Hepatocyte (in vitro differentiated cells): ENCODE measurements around the gene LRRFIP1. TPM values are rescaled to one million over a fixed set of nuclear protein-coding genes. Genes with fewer than 3 reads are reported as not detected.

Experiments
- DNase-seq: peaks from one replicate; pipeline ENCODE4 v3.0.0-alpha.2; 2016; ENCODE audit warnings: low spot score
- H2AFZ ChIP-seq: fragments of 200-600 bp; sonication (generic); 2 replicates; pipeline ENCODE4 v1.6.0; 2016; ENCODE audit warnings: antibody characterized with exemption, mild to moderate bottlenecking
- H3K27ac ChIP-seq: fragments of 200-600 bp; sonication (generic); 2 replicates; pipeline ENCODE4 v1.5.1; 2016; ENCODE audit warnings: mild to moderate bottlenecking
- H3K27me3 ChIP-seq: fragments of 200-600 bp; sonication (generic); 2 replicates; pipeline ENCODE4 v1.6.1; 2016
- H3K36me3 ChIP-seq: fragments of 200-600 bp; sonication (generic); replicated peaks from 2 replicates; pipeline ENCODE4 v1.5.1; 2016; ENCODE audit warnings: low read depth; ENCODE audit not compliant: insufficient read depth
- H3K4me1 ChIP-seq: fragments of 200-600 bp; sonication (generic); 2 replicates; pipeline ENCODE4 v1.5.1; 2016; ENCODE audit warnings: mild to moderate bottlenecking, moderate library complexity; ENCODE audit not compliant: insufficient read depth
- H3K4me2 ChIP-seq: fragments of 200-600 bp; sonication (generic); 2 replicates; pipeline ENCODE4 v1.6.0; 2016
- H3K4me3 ChIP-seq: fragments of 200-600 bp; sonication (generic); 2 replicates; pipeline ENCODE4 v1.5.1; 2016; ENCODE audit warnings: mild to moderate bottlenecking
- H3K79me2 ChIP-seq: fragments of 200-600 bp; sonication (generic); 2 replicates; pipeline ENCODE4 v1.6.0; 2017; ENCODE audit warnings: mild to moderate bottlenecking
- H3K9me2 ChIP-seq: fragments of 200-600 bp; sonication (generic); replicated peaks from 2 replicates; pipeline ENCODE4 v1.6.0; 2017; ENCODE audit warnings: mild to moderate bottlenecking; ENCODE audit not compliant: insufficient read depth
- H3K9me3 ChIP-seq: fragments of 200-600 bp; sonication (generic); 2 replicates; pipeline ENCODE4 v1.5.1; 2016; ENCODE audit warnings: low read depth, mild to moderate bottlenecking
- H4K20me1 ChIP-seq: fragments of 200-600 bp; sonication (generic); 2 replicates; pipeline ENCODE4 v1.6.0; 2016; ENCODE audit warnings: mild to moderate bottlenecking; ENCODE audit not compliant: insufficient read depth, poor library complexity, severe bottlenecking
- CTCF ChIP-seq: fragments of 200-600 bp; sonication (generic); IDR thresholded peaks from 2 replicates; pipeline ENCODE4 v1.5.1; 2016; ENCODE audit warnings: antibody characterized with exemption, mild to moderate bottlenecking; ENCODE audit not compliant: poor library complexity
- EZH2 ChIP-seq: fragments of 200-600 bp; sonication (generic); IDR thresholded peaks from 2 replicates; pipeline ENCODE4 v1.6.1; 2016; ENCODE audit warnings: antibody characterized with exemption, mild to moderate bottlenecking, borderline replicate concordance
- EZH2phosphoT487 ChIP-seq: fragments of 200-600 bp; sonication (generic); IDR thresholded peaks from one replicate; pipeline ENCODE4 v1.6.1; 2018; ENCODE audit warnings: antibody characterized with exemption, mild to moderate bottlenecking, low read depth, moderate library complexity; ENCODE audit not compliant: unreplicated experiment, severe bottlenecking
- WGBS: methylation state at CpG from one replicate; pipeline ENCODE4 v1.1.6; 2016; ENCODE audit warnings: low lambda C conversion rate; ENCODE audit errors: missing lambda C conversion rate; 5-methylcytosine and 5-hydroxymethylcytosine counted together
- polyA plus RNA-seq: library from polyadenylated mRNA; unstranded; fragments of >200 nt; fragmentation: Nextera tagmentation; extraction: Ambion mirVana; gene quantifications from 2 replicates; pipeline ENCODE4 v1.2.1, GENCODE V29; 2016
- total RNA-seq: library from RNA; depleted of rRNA; stranded (reverse); fragments of >200 nt; gene quantifications from 2 replicates; pipeline ENCODE4 v1.2.3, GENCODE V29; 2014

The LRRFIP1 gene
- total and polyA plus RNA-seq, 2 experiments from 2014 or later: 42.7 to 64.1 TPM

GRCh38 chr2:237692601-237693290, 65.4 kb downstream of the LRRFIP1 start:
- no peak for TF ChIP-seq EZH2
- TF ChIP-seq CTCF: no peak
- no peak for TF ChIP-seq EZH2phosphoT487
- H3K4me3 ChIP-seq: peak overlapping the region; percentile 98
- no peaks in the 10 kb centered on the region for H3K9me3 ChIP-seq
- H3K4me2 ChIP-seq: peak overlapping the region; percentile 97
- H2AFZ ChIP-seq: peak overlapping the region; percentile 14
- H3K79me2 ChIP-seq: peaks cover 62% of the 10 kb centered on the region
- H3K27me3 ChIP-seq: no peaks in the 10 kb centered on the region
- H3K36me3 ChIP-seq: no peaks in the 10 kb centered on the region
- WGBS: 6% methylated on average over 32 of the region's 40 CpGs
- DNase-seq: peak; percentile 46
- peak overlapping the region; percentile 99 for H3K27ac ChIP-seq
- no peaks in the 10 kb centered on the region for H3K9me2 ChIP-seq
- peaks cover 38% of the 10 kb centered on the region for H4K20me1 ChIP-seq
- H3K4me1 ChIP-seq: peaks cover 42% of the 10 kb centered on the region

GRCh38 chr2:237693291-237693994, 66.1 kb downstream of the LRRFIP1 start:
- H3K27me3 ChIP-seq: no peaks in the 10 kb centered on the region
- H3K9me3 ChIP-seq: no peaks in the 10 kb centered on the region
- peak overlapping the region; percentile 99 for H3K27ac ChIP-seq
- H3K79me2 ChIP-seq: peaks cover 69% of the 10 kb centered on the region
- WGBS: 53% methylated on average over 6 of the region's 6 CpGs
- H2AFZ ChIP-seq: no peak overlapping the region
- peak overlapping the region; percentile 98 for H3K4me3 ChIP-seq
- H3K36me3 ChIP-seq: no peaks in the 10 kb centered on the region
- peaks cover 48% of the 10 kb centered on the region for H3K4me1 ChIP-seq
- H4K20me1 ChIP-seq: peaks cover 45% of the 10 kb centered on the region
- DNase-seq: peak; percentile 55
- H3K9me2 ChIP-seq: no peaks in the 10 kb centered on the region
- peak overlapping the region; percentile 97 for H3K4me2 ChIP-seq
- TF ChIP-seq EZH2 (no peak), CTCF (no peak), EZH2phosphoT487 (no peak)

- Histone ChIP-seq H3K27me3 (no peaks in the 10 kb centered on the region), H3K4me1 (peaks cover 50% of the 10 kb centered on the region), H3K27ac (peak overlapping the region; percentile 99), H4K20me1 (peaks cover 54% of the 10 kb centered on the region), H3K4me3 (no peak overlapping the region), H3K9me3 (no peaks in the 10 kb centered on the region), H3K4me2 (peak overlapping the region; percentile 97), H2AFZ (no peak overlapping the region), H3K36me3 (no peaks in the 10 kb centered on the region), H3K9me2 (no peaks in the 10 kb centered on the region), H3K79me2 (peaks cover 75% of the 10 kb centered on the region)
- TF ChIP-seq EZH2 (no peak), CTCF (no peak), EZH2phosphoT487 (no peak)
- 97% methylated on average over 13 of the region's 15 CpGs for WGBS
- no peak for DNase-seq
These were observed 67.2 kb downstream of the LRRFIP1 start for GRCh38 chr2:237694415-237695194.
